K562 (cell line): ENCODE data around the gene GPX2. TPM values are rescaled to one million over a fixed set of nuclear protein-coding genes. Genes with fewer than 3 reads are reported as not detected.

Experiments used
- ATAC-seq: fragments of 200-7000 bp; cut with Tn5 transposase; 3 replicates; pipeline ENCODE4 v1.9.1; 2020; ENCODE audit warnings: moderate library complexity
- BruUV-seq: library from RNA; stranded (reverse); fragments of 400-500 nt; replicated peaks from 2 replicates; lab custom pipeline; 2021; lab: Mats Ljungman, UMichigan
- CTCF ChIA-PET: fragments of 300-600 bp; formaldehyde crosslinking; extraction: SDS; loops from one replicate; lab custom pipeline; 2021; ENCODE audit warnings: low intra/inter-chr PET ratio; lab: Yijun Ruan, JAX
- POLR2A ChIA-PET: fragments of 300-600, 350-650 bp; sonication (Branson Sonifier 250); formaldehyde crosslinking; extraction: SDS; loops from one replicate; lab custom pipeline; 2021; ENCODE audit warnings: antibody characterized with exemption, inconsistent platforms; lab: Yijun Ruan, JAX
- DNase-seq, 4 experiments: peaks; one replicate each; pipeline versions ENCODE4 v3.0.0 to v3.0.0-alpha.2; 2011 to 2018; ENCODE audit warnings: low spot score in 3 of 4, mixed read lengths in 3 of 4; ENCODE audit errors: extremely low read depth in 1 of 4
- FAIRE-seq: peaks from 2 replicates; lab custom pipeline; 2011; peaks lifted over from hg19 to GRCh38; lab: Jason Lieb, UNC
- H2AFZ ChIP-seq: 2 replicates; pipeline ENCODE4 v1.6.0; 2011; ENCODE audit warnings: low read depth, low read length, control low read depth, inconsistent platforms
- H3K27ac ChIP-seq: fragments of 200-600 bp; 3 replicates; pipeline ENCODE4 v1.8.0; 2011; ENCODE audit warnings: low read depth, mild to moderate bottlenecking, control low read depth, inconsistent platforms, low read length, moderate library complexity, mixed read lengths; ENCODE audit errors: extremely low read depth
- H3K27me3 ChIP-seq, 2 experiments: fragments of 300-600 bp in 1 of 2; 2 replicates in 1 of 2; 3 replicates in 1 of 2; pipeline versions ENCODE4 v1.6.0 to v1.8.0; 2011; ENCODE audit warnings: inconsistent platforms in 2 of 2, low read length in 2 of 2, mild to moderate bottlenecking in 1 of 2, mixed read lengths in 1 of 2, moderate library complexity in 1 of 2; ENCODE audit not compliant: control insufficient read depth in 2 of 2, insufficient read depth in 2 of 2
- H3K36me3 ChIP-seq: fragments of 300-600 bp; 3 replicates; pipeline ENCODE4 v1.8.0; 2011; ENCODE audit warnings: mild to moderate bottlenecking, low read length, inconsistent platforms; ENCODE audit not compliant: control insufficient read depth, insufficient read depth
- H3K4me1 ChIP-seq, 2 experiments: fragments of 200-600 bp in 1 of 2; replicated peaks in 1 of 2; 2 replicates in 1 of 2; 3 replicates in 1 of 2; pipeline versions ENCODE4 v1.5.1 to v1.8.0; 2011; ENCODE audit warnings: inconsistent platforms in 2 of 2, low read length in 2 of 2, mild to moderate bottlenecking in 1 of 2, mixed read lengths in 1 of 2, moderate library complexity in 1 of 2; ENCODE audit not compliant: control insufficient read depth in 2 of 2, insufficient read depth in 2 of 2
- H3K4me2 ChIP-seq: 2 replicates; pipeline ENCODE4 v1.6.1; 2011; ENCODE audit warnings: low read length, control low read depth, inconsistent platforms, mixed read lengths; ENCODE audit not compliant: insufficient read depth
- H3K4me3 ChIP-seq: fragments of 200-600 bp; sonication (generic), shearing (Covaris generic); 2 replicates; pipeline ENCODE4 v1.5.1; 2016; ENCODE audit warnings: control low read depth, inconsistent platforms
- H3K79me2 ChIP-seq: fragments of 200-600 bp; 3 replicates; pipeline ENCODE4 v1.8.0; 2011; ENCODE audit warnings: low read length, inconsistent platforms; ENCODE audit not compliant: control insufficient read depth, insufficient read depth
- H3K9ac ChIP-seq, 2 experiments: 2 replicates each; pipeline versions ENCODE4 v1.6.0 to v1.6.1; 2011; ENCODE audit warnings: low read depth in 2 of 2, low read length in 2 of 2, control low read depth in 1 of 2, inconsistent platforms in 1 of 2, mild to moderate bottlenecking in 1 of 2, mixed read lengths in 1 of 2; ENCODE audit not compliant: insufficient read depth in 1 of 2
- H3K9me1 ChIP-seq: one replicate; pipeline ENCODE4 v1.6.0; 2011; ENCODE audit warnings: inconsistent platforms, mild to moderate bottlenecking, low read length, moderate library complexity; ENCODE audit not compliant: control insufficient read depth, insufficient read depth
- H3K9me3 ChIP-seq: replicated peaks from 2 replicates; pipeline ENCODE4 v1.5.1; 2011; ENCODE audit warnings: low read depth, low read length, inconsistent platforms; ENCODE audit not compliant: control insufficient read depth, insufficient read depth
- H4K20me1 ChIP-seq: replicated peaks from 2 replicates; pipeline ENCODE4 v1.6.1; 2011; ENCODE audit warnings: low read length, inconsistent platforms, mixed read lengths; ENCODE audit not compliant: control insufficient read depth, insufficient read depth
- BMI1 ChIP-seq: fragments of 150-350 bp; IDR thresholded peaks from 2 replicates; pipeline ENCODE4 v1.6.1; 2014; ENCODE audit warnings: low read length
- CCNT2 ChIP-seq: IDR thresholded peaks from 2 replicates; pipeline ENCODE4 v1.6.1; 2011; ENCODE audit warnings: borderline replicate concordance, low read depth, mild to moderate bottlenecking, moderate library complexity, mixed read lengths, low read length; ENCODE audit not compliant: insufficient read length; ENCODE audit errors: extremely low read depth
- CTCFL ChIP-seq: IDR thresholded peaks from 2 replicates; pipeline ENCODE4 v1.6.1; 2011; ENCODE audit warnings: borderline replicate concordance, low read depth, mild to moderate bottlenecking, moderate library complexity, low read length; ENCODE audit not compliant: insufficient read depth, poor library complexity, severe bottlenecking
- FOXJ3 ChIP-seq: sonication (generic); formaldehyde crosslinking; IDR thresholded peaks from 2 replicates; pipeline ENCODE4 v1.4.0; 2020; ENCODE audit warnings: mild to moderate bottlenecking, missing genetic modification reagents
- IFI16 ChIP-seq: fragments of 250-450 bp; sonication (Bioruptor Pico); IDR thresholded peaks from 2 replicates; pipeline ENCODE4 v2.1.2; 2022; ENCODE audit warnings: mild to moderate bottlenecking, inconsistent platforms
- NEUROD1 ChIP-seq: fragments of 150-350 bp; IDR thresholded peaks from 2 replicates; pipeline ENCODE4 v1.6.1; 2014; ENCODE audit warnings: borderline replicate concordance, low read length, low read depth; ENCODE audit not compliant: partially characterized antibody
- POLR2AphosphoS2 ChIP-seq: IDR thresholded peaks from 2 replicates; pipeline ENCODE4 v1.6.1; 2012; ENCODE audit warnings: low read length, improper control_type of control experiment
- RFX1 ChIP-seq: fragments of 450-650 bp; IDR thresholded peaks from 2 replicates; pipeline ENCODE4 v1.6.1; 2016; ENCODE audit warnings: mild to moderate bottlenecking, moderate library complexity
- USF1 ChIP-seq: sonication (generic); formaldehyde crosslinking; IDR thresholded peaks from 2 replicates; pipeline ENCODE4 v1.9.0; 2022; ENCODE audit warnings: mild to moderate bottlenecking, missing genetic modification reagents
- ZBTB26 ChIP-seq: fragments of 450-650 bp; formaldehyde crosslinking; IDR thresholded peaks from 2 replicates; pipeline ENCODE4 v1.4.0; 2022; ENCODE audit warnings: missing genetic modification characterization
- ZNF347 ChIP-seq: fragments of 450-650 bp; formaldehyde crosslinking; IDR thresholded peaks from 2 replicates; pipeline ENCODE4 v1.4.0; 2020; ENCODE audit warnings: low read depth, mild to moderate bottlenecking, moderate library complexity
- WGBS: fragments of 100-300 bp; shearing (Covaris generic); methylation state at CpG from one replicate; pipeline ENCODE4 v1.1.6; 2016; ENCODE audit warnings: low coverage, mixed read lengths; ENCODE audit not compliant: insufficient coverage; ENCODE audit errors: missing lambda C conversion rate; 5-methylcytosine and 5-hydroxymethylcytosine counted together
- in situ Hi-C: fragments of 300-500 bp; cut with MboI; formaldehyde crosslinking; loops from 4 replicates; pipeline ENCODE4 v1.15.0; 2018; ENCODE audit warnings: inconsistent platforms, mixed read lengths
- intact Hi-C: fragments of 100-400 bp; cut with micrococcal nuclease; formaldehyde crosslinking; loops from 2 replicates; pipeline ENCODE4 v1.14.2; 2022
- polyA plus RNA-seq, 8 experiments: library from polyadenylated mRNA; depleted of rRNA in 4 of 8; stranded (reverse) in 5 of 8; unstranded in 3 of 8; fragments of >200 nt; fragmentation: Nextera tagmentation in 2 of 8; fragmentation: Illumina TruSeq in 1 of 8; extraction: Ambion mirVana in 2 of 8; extraction: Trizol in 1 of 8; gene quantifications; 2 replicates each; pipeline versions ENCODE4 v1.2.1 to v1.2.3, GENCODE V29; 2011 to 2014; ENCODE audit warnings: inconsistent platforms in 1 of 8, missing spikeins in 1 of 8
- total RNA-seq, 7 experiments: library from RNA; depleted of rRNA in 6 of 7; stranded (reverse); fragments of >200 nt in 6 of 7; fragmentation: Illumina TruSeq in 2 of 7; extraction: Trizol in 2 of 7; gene quantifications; 2 replicates each; pipeline versions ENCODE4 v1.2.1 to v1.2.3, GENCODE V29; 2011 to 2021; ENCODE audit warnings: low replicate concordance in 1 of 7
- TF ChIP-seq, protein P1 (sequence below): fragments of 450-650 bp; formaldehyde crosslinking; conservative IDR thresholded peaks from 2 replicates; pipeline ENCODE4 v1.4.0; 2022; ENCODE audit warnings: mild to moderate bottlenecking, missing genetic modification characterization
- TF ChIP-seq, protein P2 (sequence below): sonication (generic); formaldehyde crosslinking; IDR thresholded peaks from 2 replicates; pipeline ENCODE4 v1.8.1; 2022; ENCODE audit warnings: missing genetic modification reagents

The GPX2 gene
- total and polyA plus RNA-seq, 9 of the 15 experiments (the other 6 are each of a cell fraction or from before 2014, with no cell fraction given): 0.24 TPM; not detected in 8

- CTCF ChIA-PET: no interaction called here
- no peak overlapping the region for H3K4me2 ChIP-seq
Measured at GRCh38 chr14:64947710-64948611, 5.4 kb upstream of the GPX2 start.

More at GRCh38 chr14:64947710-64948611, 5.4 kb upstream of the GPX2 start:
- POLR2A ChIA-PET: interaction anchor here (0.9 to 1.0 kb wide), 2 partner anchors 11 to 13 kb away, joined by 4 to 6 read pairs; no protein-coding TSS in a partner anchor
- no peaks in the 10 kb centered on the region for H3K79me2 ChIP-seq
- H3K27me3 ChIP-seq: no peaks in the 10 kb centered on the region
- BruUV-seq: no TSS peak
- DNase-seq (no peak), FAIRE-seq (no peak), ATAC-seq (no peak)
- WGBS: 78% methylated on average over 10 of the region's 28 CpGs
- no peaks in the 10 kb centered on the region for H3K9me1 ChIP-seq
- no peak overlapping the region for H2AFZ ChIP-seq
- no peaks in the 10 kb centered on the region for H3K36me3 ChIP-seq
- H3K9me3 ChIP-seq: no peaks in the 10 kb centered on the region
- no peaks in the 10 kb centered on the region for H4K20me1 ChIP-seq
- H3K4me3 ChIP-seq: no peak overlapping the region
- TF ChIP-seq ZNF347 (CRISPR knock-in tag) (no peak), CCNT2 (no peak), POLR2AphosphoS2 (no peak), BMI1 (no peak), RFX1 (no peak), ZBTB26 (CRISPR knock-in tag) (no peak), USF1 (CRISPR knock-in tag) (no peak), CTCFL (no peak), IFI16 (CRISPR knock-in tag) (no peak), FOXJ3 (CRISPR knock-in tag) (no peak), NEUROD1 (no peak)
- TF ChIP-seq, protein P1, sequence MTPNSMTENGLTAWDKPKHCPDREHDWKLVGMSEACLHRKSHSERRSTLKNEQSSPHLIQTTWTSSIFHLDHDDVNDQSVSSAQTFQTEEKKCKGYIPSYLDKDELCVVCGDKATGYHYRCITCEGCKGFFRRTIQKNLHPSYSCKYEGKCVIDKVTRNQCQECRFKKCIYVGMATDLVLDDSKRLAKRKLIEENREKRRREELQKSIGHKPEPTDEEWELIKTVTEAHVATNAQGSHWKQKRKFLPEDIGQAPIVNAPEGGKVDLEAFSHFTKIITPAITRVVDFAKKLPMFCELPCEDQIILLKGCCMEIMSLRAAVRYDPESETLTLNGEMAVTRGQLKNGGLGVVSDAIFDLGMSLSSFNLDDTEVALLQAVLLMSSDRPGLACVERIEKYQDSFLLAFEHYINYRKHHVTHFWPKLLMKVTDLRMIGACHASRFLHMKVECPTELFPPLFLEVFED (CRISPR knock-in tag): no peak
- TF ChIP-seq, protein P2, sequence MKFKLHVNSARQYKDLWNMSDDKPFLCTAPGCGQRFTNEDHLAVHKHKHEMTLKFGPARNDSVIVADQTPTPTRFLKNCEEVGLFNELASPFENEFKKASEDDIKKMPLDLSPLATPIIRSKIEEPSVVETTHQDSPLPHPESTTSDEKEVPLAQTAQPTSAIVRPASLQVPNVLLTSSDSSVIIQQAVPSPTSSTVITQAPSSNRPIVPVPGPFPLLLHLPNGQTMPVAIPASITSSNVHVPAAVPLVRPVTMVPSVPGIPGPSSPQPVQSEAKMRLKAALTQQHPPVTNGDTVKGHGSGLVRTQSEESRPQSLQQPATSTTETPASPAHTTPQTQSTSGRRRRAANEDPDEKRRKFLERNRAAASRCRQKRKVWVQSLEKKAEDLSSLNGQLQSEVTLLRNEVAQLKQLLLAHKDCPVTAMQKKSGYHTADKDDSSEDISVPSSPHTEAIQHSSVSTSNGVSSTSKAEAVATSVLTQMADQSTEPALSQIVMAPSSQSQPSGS (CRISPR knock-in tag): no peak
- in situ Hi-C loops: no loop called here
- H3K9ac ChIP-seq: no peak overlapping the region
- no peaks in the 10 kb centered on the region; a peak in 1 of 5 replicates for H3K4me1 ChIP-seq
- H3K27ac ChIP-seq: no peak overlapping the region
- intact Hi-C loops: no loop called here
